K562 (cell line): ENCODE data around the gene TRAF3IP1. TPM values are rescaled to one million over a fixed set of nuclear protein-coding genes. Genes with fewer than 3 reads are reported as not detected.

ENCODE experiments used
- ATAC-seq: fragments of 200-7000 bp; cut with Tn5 transposase; 3 replicates; pipeline ENCODE4 v1.9.1; 2020; ENCODE audit warnings: moderate library complexity
- BruUV-seq: library from RNA; stranded (reverse); fragments of 400-500 nt; replicated peaks from 2 replicates; lab custom pipeline; 2021; lab: Mats Ljungman, UMichigan
- CTCF ChIA-PET: fragments of 300-600 bp; formaldehyde crosslinking; extraction: SDS; loops from one replicate; lab custom pipeline; 2021; ENCODE audit warnings: low intra/inter-chr PET ratio; lab: Yijun Ruan, JAX
- POLR2A ChIA-PET: fragments of 300-600, 350-650 bp; sonication (Branson Sonifier 250); formaldehyde crosslinking; extraction: SDS; loops from one replicate; lab custom pipeline; 2021; ENCODE audit warnings: antibody characterized with exemption, inconsistent platforms; lab: Yijun Ruan, JAX
- DNase-seq, 4 experiments: peaks; one replicate each; pipeline versions ENCODE4 v3.0.0 to v3.0.0-alpha.2; 2011 to 2018; ENCODE audit warnings: low spot score in 3 of 4, mixed read lengths in 3 of 4; ENCODE audit errors: extremely low read depth in 1 of 4
- FAIRE-seq: peaks from 2 replicates; lab custom pipeline; 2011; peaks lifted over from hg19 to GRCh38; lab: Jason Lieb, UNC
- H2AFZ ChIP-seq: 2 replicates; pipeline ENCODE4 v1.6.0; 2011; ENCODE audit warnings: low read depth, low read length, control low read depth, inconsistent platforms
- H3K27ac ChIP-seq: fragments of 200-600 bp; 3 replicates; pipeline ENCODE4 v1.8.0; 2011; ENCODE audit warnings: low read depth, mild to moderate bottlenecking, control low read depth, inconsistent platforms, low read length, moderate library complexity, mixed read lengths; ENCODE audit errors: extremely low read depth
- H3K27me3 ChIP-seq, 2 experiments: fragments of 300-600 bp in 1 of 2; 2 replicates in 1 of 2; 3 replicates in 1 of 2; pipeline versions ENCODE4 v1.6.0 to v1.8.0; 2011; ENCODE audit warnings: inconsistent platforms in 2 of 2, low read length in 2 of 2, mild to moderate bottlenecking in 1 of 2, mixed read lengths in 1 of 2, moderate library complexity in 1 of 2; ENCODE audit not compliant: control insufficient read depth in 2 of 2, insufficient read depth in 2 of 2
- H3K36me3 ChIP-seq: fragments of 300-600 bp; 3 replicates; pipeline ENCODE4 v1.8.0; 2011; ENCODE audit warnings: mild to moderate bottlenecking, low read length, inconsistent platforms; ENCODE audit not compliant: control insufficient read depth, insufficient read depth
- H3K4me1 ChIP-seq, 2 experiments: fragments of 200-600 bp in 1 of 2; replicated peaks in 1 of 2; 2 replicates in 1 of 2; 3 replicates in 1 of 2; pipeline versions ENCODE4 v1.5.1 to v1.8.0; 2011; ENCODE audit warnings: inconsistent platforms in 2 of 2, low read length in 2 of 2, mild to moderate bottlenecking in 1 of 2, mixed read lengths in 1 of 2, moderate library complexity in 1 of 2; ENCODE audit not compliant: control insufficient read depth in 2 of 2, insufficient read depth in 2 of 2
- H3K4me2 ChIP-seq: 2 replicates; pipeline ENCODE4 v1.6.1; 2011; ENCODE audit warnings: low read length, control low read depth, inconsistent platforms, mixed read lengths; ENCODE audit not compliant: insufficient read depth
- H3K4me3 ChIP-seq: fragments of 200-600 bp; sonication (generic), shearing (Covaris generic); 2 replicates; pipeline ENCODE4 v1.5.1; 2016; ENCODE audit warnings: control low read depth, inconsistent platforms
- H3K79me2 ChIP-seq: fragments of 200-600 bp; 3 replicates; pipeline ENCODE4 v1.8.0; 2011; ENCODE audit warnings: low read length, inconsistent platforms; ENCODE audit not compliant: control insufficient read depth, insufficient read depth
- H3K9ac ChIP-seq, 2 experiments: 2 replicates each; pipeline versions ENCODE4 v1.6.0 to v1.6.1; 2011; ENCODE audit warnings: low read depth in 2 of 2, low read length in 2 of 2, control low read depth in 1 of 2, inconsistent platforms in 1 of 2, mild to moderate bottlenecking in 1 of 2, mixed read lengths in 1 of 2; ENCODE audit not compliant: insufficient read depth in 1 of 2
- H3K9me1 ChIP-seq: one replicate; pipeline ENCODE4 v1.6.0; 2011; ENCODE audit warnings: inconsistent platforms, mild to moderate bottlenecking, low read length, moderate library complexity; ENCODE audit not compliant: control insufficient read depth, insufficient read depth
- H3K9me3 ChIP-seq: replicated peaks from 2 replicates; pipeline ENCODE4 v1.5.1; 2011; ENCODE audit warnings: low read depth, low read length, inconsistent platforms; ENCODE audit not compliant: control insufficient read depth, insufficient read depth
- H4K20me1 ChIP-seq: replicated peaks from 2 replicates; pipeline ENCODE4 v1.6.1; 2011; ENCODE audit warnings: low read length, inconsistent platforms, mixed read lengths; ENCODE audit not compliant: control insufficient read depth, insufficient read depth
- BRD9 ChIP-seq: fragments of 450-650 bp; IDR thresholded peaks from 2 replicates; pipeline ENCODE4 v1.6.1; 2018; ENCODE audit warnings: low read depth; ENCODE audit not compliant: partially characterized antibody
- CSDE1 ChIP-seq, 2 experiments: fragments of 450-650 bp; IDR thresholded peaks; 2 replicates each; pipeline ENCODE4 v1.6.1; 2016; ENCODE audit warnings: mild to moderate bottlenecking in 1 of 2
- CTCFL ChIP-seq: IDR thresholded peaks from 2 replicates; pipeline ENCODE4 v1.6.1; 2011; ENCODE audit warnings: borderline replicate concordance, low read depth, mild to moderate bottlenecking, moderate library complexity, low read length; ENCODE audit not compliant: insufficient read depth, poor library complexity, severe bottlenecking
- GTF2A2 ChIP-seq: IDR thresholded peaks from 2 replicates; pipeline ENCODE4 v1.6.1; 2016; ENCODE audit warnings: mild to moderate bottlenecking, missing genetic modification characterization, missing compliant biosample characterization
- MIER1 ChIP-seq: fragments of 450-650 bp; IDR thresholded peaks from 2 replicates; pipeline ENCODE4 v1.6.1; 2016; ENCODE audit warnings: antibody characterized with exemption, mild to moderate bottlenecking, low read depth
- NR0B1 ChIP-seq: fragments of 450-650 bp; IDR thresholded peaks from one replicate; pipeline ENCODE4 v1.6.1; 2018; ENCODE audit warnings: mild to moderate bottlenecking, moderate library complexity; ENCODE audit not compliant: partially characterized antibody
- RUNX1 ChIP-seq: sonication (generic); IDR thresholded peaks from 2 replicates; pipeline ENCODE4 v1.6.1; 2016; ENCODE audit warnings: antibody characterized with exemption, low read depth
- SMC3 ChIP-seq: conservative IDR thresholded peaks from 2 replicates; pipeline ENCODE4 v1.6.1; 2011; ENCODE audit warnings: low read depth, low read length, improper control_type of control experiment; ENCODE audit not compliant: insufficient read depth
- TFAM ChIP-seq: fragments of 250-450 bp; sonication (Bioruptor Pico); conservative IDR thresholded peaks from 2 replicates; pipeline ENCODE4 v1.5.0; 2021; ENCODE audit warnings: mild to moderate bottlenecking, moderate library complexity
- ZNF507 ChIP-seq: conservative IDR thresholded peaks from 2 replicates; pipeline ENCODE4 v1.6.1; 2017; ENCODE audit warnings: missing genetic modification characterization, missing compliant biosample characterization
- WGBS: fragments of 100-300 bp; shearing (Covaris generic); methylation state at CpG from one replicate; pipeline ENCODE4 v1.1.6; 2016; ENCODE audit warnings: low coverage, mixed read lengths; ENCODE audit not compliant: insufficient coverage; ENCODE audit errors: missing lambda C conversion rate; 5-methylcytosine and 5-hydroxymethylcytosine counted together
- in situ Hi-C: fragments of 300-500 bp; cut with MboI; formaldehyde crosslinking; loops from 4 replicates; pipeline ENCODE4 v1.15.0; 2018; ENCODE audit warnings: inconsistent platforms, mixed read lengths
- intact Hi-C: fragments of 100-400 bp; cut with micrococcal nuclease; formaldehyde crosslinking; loops from 2 replicates; pipeline ENCODE4 v1.14.2; 2022
- polyA plus RNA-seq, 8 experiments: library from polyadenylated mRNA; depleted of rRNA in 4 of 8; stranded (reverse) in 5 of 8; unstranded in 3 of 8; fragments of >200 nt; fragmentation: Nextera tagmentation in 2 of 8; fragmentation: Illumina TruSeq in 1 of 8; extraction: Ambion mirVana in 2 of 8; extraction: Trizol in 1 of 8; gene quantifications; 2 replicates each; pipeline versions ENCODE4 v1.2.1 to v1.2.3, GENCODE V29; 2011 to 2014; ENCODE audit warnings: inconsistent platforms in 1 of 8, missing spikeins in 1 of 8
- total RNA-seq, 7 experiments: library from RNA; depleted of rRNA in 6 of 7; stranded (reverse); fragments of >200 nt in 6 of 7; fragmentation: Illumina TruSeq in 2 of 7; extraction: Trizol in 2 of 7; gene quantifications; 2 replicates each; pipeline versions ENCODE4 v1.2.1 to v1.2.3, GENCODE V29; 2011 to 2021; ENCODE audit warnings: low replicate concordance in 1 of 7

TRAF3IP1 gene
- total and polyA plus RNA-seq, 9 of the 15 experiments (the other 6 are each of a cell fraction or from before 2014, with no cell fraction given) = 1.3 to 7.4 (median 3.4) TPM

- TF ChIP-seq CSDE1 (IDR thresholded peaks at IDR 0.05) (no peak), NR0B1 (no peak)
- TF ChIP-seq, all 486 proteins: peak for 0
Measured at GRCh38 chr2:238380785-238381184, 60.5 kb downstream of the TRAF3IP1 start (continued).

GRCh38 chr2:238381341-238382115, 61.2 kb downstream of the TRAF3IP1 start:
- Histone ChIP-seq H3K9ac (no peak overlapping the region), H3K9me1 (no peaks in the 10 kb centered on the region), H3K79me2 (no peaks in the 10 kb centered on the region), H4K20me1 (no peaks in the 10 kb centered on the region), H3K4me3 (no peak overlapping the region), H3K36me3 (no peaks in the 10 kb centered on the region), H3K27ac (no peak overlapping the region), H2AFZ (no peak overlapping the region), H3K9me3 (no peaks in the 10 kb centered on the region), H3K4me2 (no peak overlapping the region), H3K4me1 (peaks cover 6 to 9% of the 10 kb centered on the region in 2 experiments; a peak in 4 of 5 replicates), H3K27me3 (no peaks in the 10 kb centered on the region)
- in situ Hi-C loops (no loop called here), intact Hi-C loops (no loop called here)
- no peak for FAIRE-seq
- no TSS peak for BruUV-seq
- POLR2A ChIA-PET = no interaction called here
- CTCF ChIA-PET = no interaction called here
- WGBS = 64% methylated on average over 10 of the region's 16 CpGs
- ATAC-seq = no peak
- no peak for DNase-seq
- TF ChIP-seq MIER1 (no peak), BRD9 (no peak), SMC3 (no peak), CTCFL (no peak), TFAM (CRISPR knock-in tag) (no peak), ZNF507 (tag) (no peak), GTF2A2 (tag) (no peak), RUNX1 (no peak), NR0B1 (no peak)
